Left ventricle myocardium superior (tissue), 1 donor: ENCODE measurements around the gene SYNGR3. TPM values are rescaled to one million over a fixed set of nuclear protein-coding genes. Genes with fewer than 3 reads are reported as not detected.
A peak's percentile ranks its signal among the peaks of the same experiment; 100 is the strongest.

ENCODE experiments used
- ATAC-seq: fragments of 200-7000 bp; cut with Tn5 transposase; one replicate; pipeline ENCODE4 v1.9.1; 2020; ENCODE audit warnings: mild to moderate bottlenecking, moderate library complexity
- DNase-seq: peaks from one replicate; pipeline ENCODE4 v3.0.0-alpha.2; 2020
- intact Hi-C: fragments of 100-400 bp; cut with micrococcal nuclease; formaldehyde crosslinking; loops from one replicate; pipeline ENCODE4 v1.11.0; 2022
- total RNA-seq: library from RNA; stranded (reverse); fragmentation: NEBNext Ultra II Directional; extraction: Animal tissue kit (Norgen Biotek cat#: 25700); gene quantifications from one replicate; pipeline ENCODE4 v1.2.1, GENCODE V29; 2021
- donor health status: DM: no; HTN: yes; CAD: no; lungs with severe emphysema.

The SYNGR3 gene
- total RNA-seq, 1 donor from 2014 or later = 1.0 TPM

GRCh38 chr16:2034696-2035430, 45.1 kb downstream of the SYNGR3 start:
- DNase-seq (peak; percentile 57), ATAC-seq (no peak)
- intact Hi-C loops = no loop called here

DNA sequence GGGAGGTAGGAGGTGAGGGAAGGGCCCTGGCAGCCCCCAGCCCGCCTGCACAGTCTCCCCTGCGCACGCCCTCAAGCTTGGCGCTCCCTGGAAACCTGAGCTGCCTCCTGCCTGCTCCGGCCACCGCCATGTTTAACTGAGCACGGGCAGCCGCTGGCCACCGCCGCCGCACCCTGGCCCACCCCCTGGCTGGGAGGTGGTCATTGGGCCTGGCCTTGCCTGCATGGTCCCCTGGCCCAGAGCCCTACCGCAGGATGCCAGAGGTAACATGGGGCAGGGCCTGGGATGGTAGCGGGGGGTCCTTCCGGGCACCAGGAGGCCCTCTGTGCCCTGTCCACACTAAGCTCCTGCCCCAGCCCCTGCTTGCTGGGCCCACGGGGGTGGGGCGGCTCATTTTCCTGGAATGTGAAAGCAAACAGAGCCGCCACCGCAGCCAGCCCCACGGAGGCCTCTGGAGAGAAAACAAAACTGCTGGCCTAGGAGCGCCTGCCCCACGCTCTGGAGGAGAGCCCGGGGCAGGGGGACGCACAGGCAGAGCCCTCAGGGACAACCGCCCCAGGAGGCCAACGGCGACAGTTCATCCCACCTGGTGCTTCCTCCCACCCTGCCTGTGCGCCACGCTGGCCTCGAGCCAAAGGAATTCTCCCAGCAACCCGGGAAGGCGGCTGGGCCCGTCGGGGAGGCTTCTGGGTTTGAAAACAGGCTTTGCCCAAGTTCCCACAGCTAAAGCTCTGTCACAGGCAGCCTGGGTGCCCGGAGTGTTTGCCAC, 45.8 kb downstream of the SYNGR3 start:
- intact Hi-C loops = no loop called here
- peak; percentile 2 for ATAC-seq
- peak; percentile 83 for DNase-seq

DNA sequence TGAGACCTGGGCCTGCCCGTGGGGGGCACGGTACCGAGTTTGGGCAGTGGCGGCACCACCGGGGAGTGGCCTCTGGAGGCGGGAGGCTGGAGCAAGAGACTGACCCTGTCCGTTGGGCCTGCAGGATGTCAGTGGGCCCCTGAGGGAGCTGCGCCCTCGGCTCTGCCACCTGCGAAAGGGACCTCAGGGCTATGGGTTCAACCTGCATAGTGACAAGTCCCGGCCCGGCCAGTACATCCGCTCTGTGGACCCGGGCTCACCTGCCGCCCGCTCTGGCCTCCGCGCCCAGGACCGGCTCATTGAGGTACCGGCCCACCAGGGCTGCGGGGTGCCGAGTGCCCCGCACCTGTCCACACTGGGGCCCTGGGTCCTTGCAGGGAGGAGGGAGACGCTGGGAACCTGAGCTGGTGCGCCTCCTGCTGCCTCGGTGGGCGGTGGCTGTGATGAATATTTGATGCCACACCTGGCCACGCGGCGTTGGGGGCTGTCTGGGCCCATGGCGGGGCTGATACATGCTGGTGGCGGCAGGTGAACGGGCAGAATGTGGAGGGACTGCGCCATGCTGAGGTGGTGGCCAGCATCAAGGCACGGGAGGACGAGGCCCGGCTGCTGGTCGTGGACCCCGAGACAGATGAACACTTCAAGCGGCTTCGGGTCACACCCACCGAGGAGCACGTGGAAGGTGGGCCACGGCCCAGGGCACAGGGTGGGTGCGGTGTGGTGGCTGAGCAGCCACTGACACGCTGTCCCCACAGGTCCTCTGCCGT, 46.6 kb downstream of the SYNGR3 start:
- intact Hi-C loops = no loop called here
- ATAC-seq (no peak), DNase-seq (no peak)

DNA sequence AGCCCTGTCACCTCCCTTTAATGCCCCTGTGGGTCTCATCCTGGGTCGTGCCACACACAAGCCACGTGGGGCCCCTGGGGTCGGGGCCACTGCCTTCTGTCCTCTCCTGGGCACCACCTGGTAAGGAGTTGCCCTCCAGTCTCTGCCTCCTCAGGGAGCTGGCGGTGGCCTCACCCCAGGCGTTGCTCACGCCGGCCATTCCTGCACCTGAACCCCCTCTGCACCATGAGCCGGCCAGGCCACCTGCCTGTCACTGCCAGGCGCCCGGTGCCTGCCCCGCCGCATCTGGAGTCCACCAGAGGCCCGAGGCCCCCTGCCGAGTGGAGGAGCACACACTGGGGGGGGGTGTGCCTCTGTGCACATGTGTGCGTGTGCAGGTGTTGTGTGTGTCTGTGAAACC, 47.3 kb downstream of the SYNGR3 start:
- intact Hi-C loops = no loop called here
- DNase-seq = no peak
- ATAC-seq = no peak

DNA sequence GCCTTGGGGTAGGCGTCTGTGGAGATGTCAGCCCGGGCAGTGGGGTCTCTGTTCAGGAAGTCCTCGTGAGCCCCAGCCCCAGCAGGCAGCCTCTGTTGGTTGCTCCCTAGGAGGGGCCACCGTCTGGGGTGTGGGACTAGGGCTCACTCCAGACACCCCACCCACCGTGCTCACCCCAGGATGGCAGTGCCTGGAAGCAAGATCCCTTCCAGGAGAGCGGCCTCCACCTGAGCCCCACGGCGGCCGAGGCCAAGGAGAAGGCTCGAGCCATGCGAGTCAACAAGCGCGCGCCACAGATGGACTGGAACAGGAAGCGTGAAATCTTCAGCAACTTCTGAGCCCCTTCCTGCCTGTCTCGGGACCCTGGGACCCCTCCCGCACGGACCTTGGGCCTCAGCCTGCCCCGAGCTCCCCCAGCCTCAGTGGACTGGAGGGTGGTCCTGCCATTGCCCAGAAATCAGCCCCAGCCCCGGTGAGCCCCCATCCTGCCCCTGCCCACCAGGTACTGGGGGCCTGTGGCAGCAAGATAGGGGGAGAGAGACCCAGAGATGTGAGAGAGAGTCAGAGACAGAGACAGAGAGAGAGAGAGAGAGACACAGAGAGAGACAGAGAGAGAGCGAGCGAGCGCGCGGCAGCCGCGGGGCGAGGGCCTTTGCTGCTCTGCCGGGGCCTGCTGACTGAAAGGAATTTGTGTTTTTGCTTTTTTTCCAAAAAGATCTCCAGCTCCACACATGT, 48.0 kb downstream of the SYNGR3 start:
- intact Hi-C loops = no loop called here
- ATAC-seq = no peak
- peak; percentile 46 for DNase-seq

- ATAC-seq (peak; percentile 20), DNase-seq (peak; percentile 74)
- intact Hi-C loops = no loop called here
Measured at GRCh38 chr16:2038382-2039231, 48.8 kb downstream of the SYNGR3 start.

- DNase-seq (peak; percentile 93), ATAC-seq (peak; percentile 65)
- intact Hi-C loops = no loop called here
Measured at GRCh38 chr16:2039274-2040031, 49.7 kb downstream of the SYNGR3 start.

DNA sequence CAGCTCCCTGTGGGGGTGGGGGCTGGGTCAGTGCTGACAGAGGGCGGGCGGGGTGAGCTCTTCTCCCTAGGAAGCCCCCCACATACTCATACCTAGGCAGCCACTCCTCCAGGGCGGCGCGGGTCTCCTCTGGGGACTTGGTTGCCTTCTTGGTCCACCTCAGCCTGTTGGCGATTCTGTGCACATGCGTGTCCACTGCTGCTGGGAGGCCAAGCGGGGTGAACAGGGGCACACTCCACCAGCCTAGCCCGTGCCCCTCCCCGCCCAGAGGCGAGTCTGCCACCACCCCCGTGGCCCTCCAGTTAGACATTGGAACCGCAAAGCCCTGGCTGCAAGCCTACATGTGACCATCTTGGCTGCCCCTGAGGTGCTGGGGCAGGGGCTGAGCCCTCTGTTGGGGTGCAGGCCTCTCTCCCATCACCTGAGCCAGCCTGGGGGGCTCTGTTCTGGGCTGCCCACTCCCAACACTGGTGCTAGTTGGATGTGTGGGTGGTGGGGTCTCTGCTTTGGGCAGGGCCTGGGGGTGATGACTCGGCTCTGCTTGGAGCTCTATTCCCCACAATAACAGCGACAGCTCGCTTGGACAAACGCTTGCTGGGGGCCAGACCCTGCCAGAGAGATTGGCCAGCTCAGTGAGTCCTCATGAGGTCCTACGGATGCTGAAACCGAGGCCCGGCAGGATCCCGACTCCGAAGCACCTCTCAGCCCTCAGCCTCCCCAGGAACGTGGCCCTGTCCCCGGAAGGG, 50.4 kb downstream of the SYNGR3 start:
- peak; percentile 0 for ATAC-seq
- peak; percentile 64 for DNase-seq
- intact Hi-C loops = no loop called here

- peak; percentile 62 for DNase-seq
- intact Hi-C loops = no loop called here
- peak; percentile 1 for ATAC-seq
Measured at GRCh38 chr16:2040787-2041522, 51.2 kb downstream of the SYNGR3 start.

GRCh38 chr16:2042171-2042985, 52.6 kb downstream of the SYNGR3 start:
- intact Hi-C loops = no loop called here
- ATAC-seq = peak; percentile 64
- DNase-seq = peak; percentile 85

GRCh38 chr16:2042986-2043666, 53.4 kb downstream of the SYNGR3 start:
- no peak for DNase-seq
- no peak for ATAC-seq
- intact Hi-C loops = no loop called here
